ENCODE data around the gene MTFP1. TPM values are rescaled to one million over a fixed set of nuclear protein-coding genes. Genes with fewer than 3 reads are reported as not detected.
"Not testable (repeated sequence)": the region's sequence is repeated elsewhere in the genome, so short reads cannot be mapped to it uniquely, and the experiment has no call there.

Gene MTFP1
- total RNA-seq, 1 donor from 2014 or later: 9.9 TPM

DNA sequence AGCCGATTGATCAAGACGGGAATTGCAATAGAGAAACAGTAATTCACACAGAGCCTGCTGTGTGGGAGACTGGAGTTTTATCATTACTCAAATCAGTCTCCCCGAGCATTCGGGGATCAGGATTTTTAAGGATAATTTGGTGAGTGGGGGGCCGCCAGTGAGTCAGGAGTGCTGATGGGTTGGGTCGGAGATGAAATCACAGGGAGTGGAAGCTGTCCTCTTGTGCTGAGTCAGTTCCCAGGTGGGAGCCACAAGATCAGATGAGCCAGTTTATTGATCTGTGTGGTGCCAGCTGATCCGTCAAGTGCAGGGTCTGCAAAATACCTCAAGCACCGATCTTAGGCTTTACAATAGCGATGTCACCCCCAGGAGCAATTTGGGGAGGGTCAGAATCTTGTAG is 15.5 kb downstream of the MTFP1 start:
- Histone ChIP-seq H3K4me1 (no peaks in the 10 kb centered on the region), H3K27ac (no peak overlapping the region), H3K27me3 (ENCODE audit: low read depth) (peaks cover 9% of the 10 kb centered on the region), H3K9me3 (no peaks in the 10 kb centered on the region), H3K4me3 (no peak overlapping the region), H3K36me3 (no peaks in the 10 kb centered on the region)
- no peak for TF ChIP-seq CTCF (IDR thresholded peaks at IDR 0.05)
- ATAC-seq (no peak), DNase-seq (no peak)
- intact Hi-C loops (cut with DNase I): no loop called here

DNA sequence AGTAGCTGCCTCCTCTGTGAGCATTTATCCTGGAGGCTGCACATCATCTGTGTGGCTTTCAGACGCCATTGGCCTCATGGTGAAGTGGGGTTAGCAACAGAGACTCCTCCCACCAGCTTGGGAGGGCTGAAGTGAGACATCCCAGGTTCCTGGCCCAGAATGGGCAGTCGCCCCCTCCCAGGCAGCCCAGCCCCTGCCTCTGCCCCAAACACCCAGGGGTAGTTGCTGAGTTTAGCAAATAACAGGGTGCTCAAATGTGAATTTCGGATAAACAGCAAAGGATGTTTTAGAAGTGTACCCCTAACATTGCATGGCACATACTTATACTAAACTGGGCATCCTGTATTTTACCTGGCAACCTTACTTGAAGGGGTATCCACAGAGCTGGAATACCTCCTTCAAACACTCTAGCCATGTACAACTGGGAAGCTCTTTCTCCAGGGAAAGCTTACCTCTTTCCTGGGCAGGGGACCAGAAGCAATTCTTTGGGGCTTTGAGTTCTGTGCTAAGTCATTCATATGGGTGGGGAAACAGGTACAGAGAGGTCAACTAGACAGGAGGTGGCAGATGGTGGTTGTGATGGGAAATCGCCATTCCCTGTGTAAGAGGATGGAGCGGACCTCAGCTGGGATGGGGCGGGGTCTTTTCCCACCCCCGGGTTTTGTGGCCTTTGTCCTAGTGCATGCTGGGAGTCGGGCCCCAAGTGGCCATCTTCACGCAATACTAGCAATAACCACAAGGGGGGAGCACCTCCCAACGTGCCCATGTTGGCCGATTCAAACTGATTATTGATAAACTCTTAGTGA is 19.3 kb downstream of the MTFP1 start:
- H3K27me3 ChIP-seq (ENCODE audit: low read depth): peaks cover 6% of the 10 kb centered on the region
- no peak overlapping the region for H3K4me3 ChIP-seq
- TF ChIP-seq CTCF (IDR thresholded peaks at IDR 0.05): peak; percentile 76
- no peak overlapping the region for H3K27ac ChIP-seq
- H3K9me3 ChIP-seq: no peaks in the 10 kb centered on the region
- intact Hi-C loops (cut with DNase I): no loop called here
- H3K36me3 ChIP-seq: no peaks in the 10 kb centered on the region
- DNase-seq: no peak
- no peaks in the 10 kb centered on the region for H3K4me1 ChIP-seq
- ATAC-seq: peak; percentile 84 to 88

GRCh38 chr22:30445438-30446145 is 20.0 kb downstream of the MTFP1 start:
- no peak for TF ChIP-seq CTCF (IDR thresholded peaks at IDR 0.05)
- Histone ChIP-seq H3K27ac (no peak overlapping the region), H3K4me3 (no peak overlapping the region), H3K36me3 (no peaks in the 10 kb centered on the region), H3K4me1 (no peaks in the 10 kb centered on the region), H3K27me3 (ENCODE audit: low read depth) (peaks cover 3% of the 10 kb centered on the region), H3K9me3 (no peaks in the 10 kb centered on the region)
- no peak for ATAC-seq
- DNase-seq: no peak
- intact Hi-C loops (cut with DNase I): no loop called here

DNA sequence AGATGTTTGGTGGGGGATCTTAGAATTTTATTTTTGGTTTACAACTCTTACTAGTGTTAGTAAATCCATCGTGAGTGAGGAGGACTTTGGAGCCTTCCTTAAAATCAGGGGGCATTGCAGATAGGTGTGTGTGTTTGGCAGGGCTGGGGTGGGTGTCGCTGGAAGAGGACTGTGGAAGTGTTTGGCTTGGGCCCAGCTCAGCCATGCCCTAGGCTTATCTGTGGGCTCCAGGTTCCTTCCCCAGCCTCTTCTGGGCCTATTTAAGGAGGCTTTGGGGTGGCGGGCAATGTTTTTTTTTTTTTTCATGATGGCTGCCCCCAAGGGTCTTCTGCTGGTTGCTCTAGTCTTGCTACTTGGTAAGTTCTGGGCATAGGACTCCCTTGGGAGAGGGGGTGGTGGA is 22.1 kb downstream of the MTFP1 start:
- Histone ChIP-seq H3K4me3 (no peak overlapping the region), H3K36me3 (no peaks in the 10 kb centered on the region), H3K27me3 (ENCODE audit: low read depth) (peaks cover 3% of the 10 kb centered on the region), H3K4me1 (no peaks in the 10 kb centered on the region), H3K9me3 (no peaks in the 10 kb centered on the region), H3K27ac (no peak overlapping the region)
- TF ChIP-seq CTCF (IDR thresholded peaks at IDR 0.05): no peak
- ATAC-seq (no peak), DNase-seq (no peak)
- intact Hi-C loops (cut with DNase I): no loop called here

DNA sequence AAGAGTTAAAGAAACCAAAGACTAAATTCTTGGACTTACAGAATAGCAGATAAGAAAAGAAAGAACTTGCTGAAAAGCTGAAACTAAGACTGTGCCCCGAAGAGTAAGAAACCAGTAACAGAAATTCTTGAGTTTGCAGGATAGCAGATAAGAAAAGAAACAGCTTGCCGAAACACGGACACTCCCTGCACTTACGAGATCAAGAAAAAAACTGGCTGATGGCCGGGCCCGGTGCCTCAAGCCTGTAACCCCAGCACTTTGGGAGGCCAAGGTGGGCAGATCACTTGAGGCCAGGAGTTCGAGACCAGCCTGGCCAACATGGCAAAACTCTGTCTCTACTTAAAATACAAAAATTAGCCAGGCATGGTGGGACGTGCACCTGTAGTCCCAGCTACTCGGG is 25.9 kb downstream of the MTFP1 start:
- DNase-seq; intact Hi-C loops (cut with DNase I); H3K9me3 ChIP-seq; H3K4me1 ChIP-seq; ATAC-seq; H3K27me3 ChIP-seq (ENCODE audit: low read depth); H3K4me3 ChIP-seq; H3K36me3 ChIP-seq; H3K27ac ChIP-seq: not testable (repeated sequence)

- DNase-seq: no peak
- H3K9me3 ChIP-seq: no peaks in the 10 kb centered on the region
- peaks cover 3% of the 10 kb centered on the region for H3K27me3 ChIP-seq (ENCODE audit: low read depth)
- ATAC-seq: no peak
- H3K4me3 ChIP-seq: no peak overlapping the region
- no peaks in the 10 kb centered on the region for H3K36me3 ChIP-seq
- no peak overlapping the region for H3K27ac ChIP-seq
- no peaks in the 10 kb centered on the region for H3K4me1 ChIP-seq
- intact Hi-C loops (cut with DNase I): no loop called here
- no peak for TF ChIP-seq CTCF (IDR thresholded peaks at IDR 0.05)
Measured at GRCh38 chr22:30452861-30453260, 27.3 kb downstream of the MTFP1 start.

Data from lower lobe of right lung (tissue), 2 donors.